Esophagus (tissue), 2 donors: ENCODE data around the gene MED17. TPM values are rescaled to one million over a fixed set of nuclear protein-coding genes. Genes with fewer than 3 reads are reported as not detected.

Source experiments
- H3K27ac ChIP-seq, 2 donors: one replicate each; pipeline ENCODE4 v1.5.1; 2013; ENCODE audit warnings: low read depth in 2 of 2, mild to moderate bottlenecking in 2 of 2, inconsistent platforms in 1 of 2, low read length in 1 of 2, moderate library complexity in 1 of 2
- H3K27me3 ChIP-seq, 2 donors: one replicate each; pipeline ENCODE4 v1.6.1; 2013; ENCODE audit warnings: low read length in 2 of 2, control low read depth in 1 of 2, mild to moderate bottlenecking in 1 of 2; ENCODE audit not compliant: insufficient read depth in 2 of 2, control insufficient read depth in 1 of 2
- H3K36me3 ChIP-seq, 2 donors: one replicate each; pipeline ENCODE4 v1.6.1; 2013; ENCODE audit warnings: low read length in 1 of 2; ENCODE audit not compliant: control insufficient read depth in 2 of 2, insufficient read depth in 2 of 2
- H3K4me1 ChIP-seq, 2 donors: one replicate each; pipeline ENCODE4 v1.6.1; 2013; ENCODE audit warnings: low read length in 1 of 2; ENCODE audit not compliant: control insufficient read depth in 2 of 2, insufficient read depth in 2 of 2
- H3K4me3 ChIP-seq, 2 donors: one replicate each; pipeline ENCODE4 v1.5.1; 2013; ENCODE audit warnings: low read length in 2 of 2, mild to moderate bottlenecking in 2 of 2, low read depth in 1 of 2, moderate library complexity in 1 of 2
- H3K9me3 ChIP-seq, 2 donors: one replicate each; pipeline ENCODE4 v1.6.1; 2013; ENCODE audit warnings: mild to moderate bottlenecking in 2 of 2, low read depth in 1 of 2, low read length in 1 of 2, moderate library complexity in 1 of 2; ENCODE audit not compliant: control insufficient read depth in 2 of 2, insufficient read depth in 1 of 2
- WGBS, 2 donors: extraction: QIAGEN DNeasy Blood & Tissue Kit; methylation state at CpG; one replicate each; pipeline ENCODE4 v1.1.7; 2013; 5-methylcytosine and 5-hydroxymethylcytosine counted together
- polyA plus RNA-seq, 2 donors: library from polyadenylated mRNA; stranded (reverse); fragments of 200-250 nt; gene quantifications; one replicate each; pipeline ENCODE4 v1.2.3, GENCODE V29; 2013
- donor health status: healthy with polysubstance abuse.
- donor health status: Bipolar disorder and iron deficiency.

The MED17 gene
- polyA plus RNA-seq, 2 donors, result 6.3 to 9.4 TPM

- Histone ChIP-seq H3K4me1 (no peaks in the 10 kb centered on the region), H3K27me3 (no peaks in the 10 kb centered on the region), H3K27ac (no peak overlapping the region), H3K9me3 (no peaks in the 10 kb centered on the region), H3K36me3 (peaks cover 0 to under 1% of the 10 kb centered on the region in 2 donors), H3K4me3 (no peak overlapping the region)
- 77 to 82% methylated on average over 5 of the region's 5 CpGs for WGBS, 2 donors
Observed at GRCh38 chr11:93822359-93822758, 38.3 kb downstream of the MED17 start.

GRCh38 chr11:93823210-93823609, 39.1 kb downstream of the MED17 start:
- no peak overlapping the region for H3K27ac ChIP-seq
- WGBS, 2 donors, result 94 to 96% methylated on average over 4 of the region's 4 CpGs
- H3K27me3 ChIP-seq, result no peaks in the 10 kb centered on the region
- H3K4me1 ChIP-seq, result no peaks in the 10 kb centered on the region
- no peaks in the 10 kb centered on the region for H3K9me3 ChIP-seq
- no peaks in the 10 kb centered on the region for H3K36me3 ChIP-seq
- H3K4me3 ChIP-seq, result no peak overlapping the region

DNA sequence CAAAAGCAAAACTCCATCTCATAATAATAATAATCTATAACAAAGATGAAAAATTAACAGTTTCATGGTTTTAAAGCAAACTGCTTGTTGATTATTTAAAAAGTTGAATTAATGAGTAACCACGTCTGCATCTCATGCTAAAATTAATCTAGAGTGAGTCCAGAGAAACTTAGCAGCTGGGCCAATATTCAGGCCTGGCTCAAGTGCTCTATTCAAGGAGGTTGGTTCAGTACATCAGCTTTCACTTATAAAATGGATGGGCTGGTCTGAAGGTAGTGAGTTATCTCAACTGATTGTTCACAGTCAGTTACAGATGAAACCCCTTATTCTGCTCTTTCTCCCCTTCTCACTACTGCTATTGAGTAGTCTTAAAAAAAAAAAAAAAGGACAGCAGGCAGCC, 43.3 kb downstream of the MED17 start:
- Histone ChIP-seq H3K4me3 (no peak overlapping the region), H3K27ac (no peak overlapping the region), H3K27me3 (no peaks in the 10 kb centered on the region), H3K36me3 (no peaks in the 10 kb centered on the region), H3K9me3 (no peaks in the 10 kb centered on the region), H3K4me1 (no peaks in the 10 kb centered on the region)
- WGBS, 2 donors, result 77 to 86% methylated on average over 1 of the region's 1 CpG

- no peaks in the 10 kb centered on the region for H3K4me1 ChIP-seq
- no peaks in the 10 kb centered on the region for H3K27me3 ChIP-seq
- H3K27ac ChIP-seq, result no peak overlapping the region
- WGBS, 2 donors, result 77 to 82% methylated on average over 3 of the region's 3 CpGs
- no peaks in the 10 kb centered on the region for H3K36me3 ChIP-seq
- H3K9me3 ChIP-seq, result no peaks in the 10 kb centered on the region
- no peak overlapping the region for H3K4me3 ChIP-seq
Observed at GRCh38 chr11:93829598-93829997, 45.5 kb downstream of the MED17 start.

- no peaks in the 10 kb centered on the region for H3K36me3 ChIP-seq
- H3K4me1 ChIP-seq, result no peaks in the 10 kb centered on the region
- no peaks in the 10 kb centered on the region for H3K27me3 ChIP-seq
- no peaks in the 10 kb centered on the region for H3K9me3 ChIP-seq
- WGBS, 2 donors, result 55 to 67% methylated on average over 3 of the region's 3 CpGs
- H3K27ac ChIP-seq, result no peak overlapping the region
- H3K4me3 ChIP-seq, result no peak overlapping the region
Observed at GRCh38 chr11:93831343-93832127, 47.5 kb downstream of the MED17 start.

- H3K4me3 ChIP-seq, result no peak overlapping the region
- H3K27ac ChIP-seq, result no peak overlapping the region
- H3K9me3 ChIP-seq, result no peaks in the 10 kb centered on the region
- H3K27me3 ChIP-seq, result no peaks in the 10 kb centered on the region
- WGBS, 2 donors, result 92 to 95% methylated on average over 1 of the region's 1 CpG
- H3K36me3 ChIP-seq, result no peaks in the 10 kb centered on the region
- H3K4me1 ChIP-seq, result no peaks in the 10 kb centered on the region
Observed at GRCh38 chr11:93832780-93833179, 48.7 kb downstream of the MED17 start.

DNA sequence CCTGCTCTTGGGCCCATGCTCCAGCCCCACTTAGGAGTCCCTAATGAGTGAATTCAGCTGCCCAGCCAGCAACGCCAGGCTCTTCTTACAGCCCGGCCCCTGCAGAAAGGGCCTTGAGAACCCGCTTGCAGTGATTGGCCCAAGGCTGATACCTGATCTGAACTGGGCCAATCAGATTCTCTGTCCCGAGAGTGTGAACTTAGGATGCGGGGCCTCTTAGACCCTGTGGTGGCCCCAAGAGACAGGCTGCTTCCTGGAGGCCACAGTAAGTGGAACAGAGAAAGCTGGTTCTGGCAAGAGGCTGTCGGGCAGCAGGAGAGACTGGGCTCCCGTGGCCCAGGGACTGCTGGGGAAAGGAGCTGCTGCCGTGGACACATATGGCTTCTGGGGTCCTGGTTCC, 54.9 kb downstream of the MED17 start:
- H3K4me3 ChIP-seq, result no peak overlapping the region
- H3K27me3 ChIP-seq, result no peaks in the 10 kb centered on the region
- no peaks in the 10 kb centered on the region for H3K36me3 ChIP-seq
- 93 to 94% methylated on average over 8 of the region's 8 CpGs for WGBS, 2 donors
- H3K9me3 ChIP-seq, result no peaks in the 10 kb centered on the region
- peaks cover 0 to 2% of the 10 kb centered on the region in 2 donors for H3K4me1 ChIP-seq
- no peak overlapping the region for H3K27ac ChIP-seq

DNA sequence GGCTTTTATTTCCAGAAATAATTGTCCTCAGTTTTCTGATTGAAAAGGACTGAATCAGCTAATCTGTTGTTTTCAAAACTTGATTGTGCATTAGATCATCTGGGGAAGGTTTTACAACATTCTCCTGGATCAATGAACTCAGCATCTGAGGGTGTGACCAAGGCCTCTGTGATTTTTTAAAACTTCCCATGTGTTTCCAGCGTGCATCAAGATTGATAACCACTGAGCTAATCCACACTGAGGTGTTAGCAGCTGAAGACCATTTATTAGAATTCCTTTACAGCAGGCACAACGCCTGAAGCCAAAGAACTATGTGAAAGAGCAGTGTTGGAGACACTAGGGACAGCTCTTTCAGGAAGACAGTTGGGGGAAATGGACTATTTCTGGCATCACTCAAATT, 56.1 kb downstream of the MED17 start:
- H3K9me3 ChIP-seq, result no peaks in the 10 kb centered on the region
- no peaks in the 10 kb centered on the region for H3K27me3 ChIP-seq
- H3K4me3 ChIP-seq, result no peak overlapping the region
- WGBS, 2 donors, result 58 to 61% methylated on average over 2 of the region's 2 CpGs
- H3K4me1 ChIP-seq, result peaks cover 0 to 5% of the 10 kb centered on the region in 2 donors
- no peaks in the 10 kb centered on the region for H3K36me3 ChIP-seq
- no peak overlapping the region for H3K27ac ChIP-seq

- Histone ChIP-seq H3K9me3 (no peaks in the 10 kb centered on the region), H3K27me3 (no peaks in the 10 kb centered on the region), H3K4me3 (no peak overlapping the region), H3K36me3 (no peaks in the 10 kb centered on the region), H3K27ac (no peak overlapping the region), H3K4me1 (peaks cover 2 to 5% of the 10 kb centered on the region in 2 donors)
- 67% methylated on average over 3 of the region's 3 CpGs for WGBS, 2 donors
Observed at GRCh38 chr11:93840981-93841380, 56.9 kb downstream of the MED17 start.

DNA sequence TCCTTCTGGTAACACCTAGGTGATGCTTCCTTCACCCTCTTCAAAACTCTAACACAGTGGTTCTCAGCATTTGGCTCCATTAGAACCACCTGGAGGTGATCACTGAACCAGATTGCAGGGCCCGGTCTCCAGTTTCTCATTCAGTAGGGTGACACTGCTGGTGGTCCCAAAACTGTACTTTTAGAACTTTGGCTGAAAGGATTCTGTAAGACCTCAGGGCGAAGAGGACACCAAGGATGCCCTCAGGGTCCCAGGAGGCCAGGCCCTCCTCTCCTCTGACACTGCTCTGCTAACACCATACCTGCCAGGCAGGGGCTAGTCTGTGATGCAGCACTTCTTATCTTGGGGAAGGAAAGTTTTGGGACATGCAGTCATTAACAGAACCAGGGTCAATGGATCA, 57.4 kb downstream of the MED17 start:
- Histone ChIP-seq H3K4me3 (no peak overlapping the region), H3K4me1 (peaks cover 2 to 5% of the 10 kb centered on the region in 2 donors), H3K9me3 (no peaks in the 10 kb centered on the region), H3K27ac (no peak overlapping the region), H3K27me3 (no peaks in the 10 kb centered on the region), H3K36me3 (no peaks in the 10 kb centered on the region)
- WGBS, 2 donors, result 86 to 88% methylated on average over 2 of the region's 2 CpGs
